Measurements from ENCODE around the gene TBX18.

GRCh38 chr6:84809455-84809854, 45.1 kb upstream of the TBX18 start:
- TF ChIP-seq POLR2A (IDR thresholded peaks at IDR 0.05; ENCODE audit: low read depth, low read length) (no peak), POLR2AphosphoS5 (IDR thresholded peaks at IDR 0.05; ENCODE audit: low read depth, low read length) (no peak), TAF1 (IDR thresholded peaks at IDR 0.05; ENCODE audit: borderline replicate concordance, low read depth, low read length) (no peak)
